ENCODE data around the gene GALNT7.

Gene GALNT7

GRCh38 chr4:173202395-173202794 is 33.8 kb downstream of the GALNT7 start:
- no peak for TF ChIP-seq CTCF (IDR thresholded peaks at IDR 0.05)

GRCh38 chr4:173205656-173206055 is 37.0 kb downstream of the GALNT7 start:
- no peak for TF ChIP-seq CTCF (IDR thresholded peaks at IDR 0.05)

GRCh38 chr4:173208420-173208819 is 39.8 kb downstream of the GALNT7 start:
- no peak for TF ChIP-seq CTCF (IDR thresholded peaks at IDR 0.05)

- TF ChIP-seq CTCF (IDR thresholded peaks at IDR 0.05), result no peak
Observed at GRCh38 chr4:173211222-173211621, 42.6 kb downstream of the GALNT7 start.

- TF ChIP-seq CTCF (IDR thresholded peaks at IDR 0.05), result no peak
Observed at GRCh38 chr4:173211838-173212237, 43.2 kb downstream of the GALNT7 start.

- TF ChIP-seq CTCF (IDR thresholded peaks at IDR 0.05), result no peak
Observed at GRCh38 chr4:173212379-173212778, 43.8 kb downstream of the GALNT7 start.

GRCh38 chr4:173213296-173213695 is 44.7 kb downstream of the GALNT7 start:
- TF ChIP-seq CTCF (IDR thresholded peaks at IDR 0.05), result no peak

- TF ChIP-seq CTCF (IDR thresholded peaks at IDR 0.05), result no peak
Observed at GRCh38 chr4:173214231-173214630, 45.6 kb downstream of the GALNT7 start.

Data from LNCAP (cell line).